ENCODE measurements around the gene SNED1. TPM values are rescaled to one million over a fixed set of nuclear protein-coding genes. Genes with fewer than 3 reads are reported as not detected.

SNED1 gene
- total RNA-seq, 1 donor from 2014 or later: 6.1 TPM

GRCh38 chr2:241002275-241003046, 4.0 kb downstream of the SNED1 start:
- Histone ChIP-seq H3K9me3 (replicated peaks) (peaks cover 30% of the 10 kb centered on the region), H3K4me3 (no peak overlapping the region), H3K27me3 (ENCODE audit: low read depth) (no peaks in the 10 kb centered on the region), H3K36me3 (peaks cover 40% of the 10 kb centered on the region), H3K27ac (replicated peaks) (no peak overlapping the region), H3K4me1 (peaks cover 38% of the 10 kb centered on the region)
- no peak for DNase-seq
- intact Hi-C loops (cut with micrococcal nuclease): no loop called here
- TF ChIP-seq, protein P1, sequence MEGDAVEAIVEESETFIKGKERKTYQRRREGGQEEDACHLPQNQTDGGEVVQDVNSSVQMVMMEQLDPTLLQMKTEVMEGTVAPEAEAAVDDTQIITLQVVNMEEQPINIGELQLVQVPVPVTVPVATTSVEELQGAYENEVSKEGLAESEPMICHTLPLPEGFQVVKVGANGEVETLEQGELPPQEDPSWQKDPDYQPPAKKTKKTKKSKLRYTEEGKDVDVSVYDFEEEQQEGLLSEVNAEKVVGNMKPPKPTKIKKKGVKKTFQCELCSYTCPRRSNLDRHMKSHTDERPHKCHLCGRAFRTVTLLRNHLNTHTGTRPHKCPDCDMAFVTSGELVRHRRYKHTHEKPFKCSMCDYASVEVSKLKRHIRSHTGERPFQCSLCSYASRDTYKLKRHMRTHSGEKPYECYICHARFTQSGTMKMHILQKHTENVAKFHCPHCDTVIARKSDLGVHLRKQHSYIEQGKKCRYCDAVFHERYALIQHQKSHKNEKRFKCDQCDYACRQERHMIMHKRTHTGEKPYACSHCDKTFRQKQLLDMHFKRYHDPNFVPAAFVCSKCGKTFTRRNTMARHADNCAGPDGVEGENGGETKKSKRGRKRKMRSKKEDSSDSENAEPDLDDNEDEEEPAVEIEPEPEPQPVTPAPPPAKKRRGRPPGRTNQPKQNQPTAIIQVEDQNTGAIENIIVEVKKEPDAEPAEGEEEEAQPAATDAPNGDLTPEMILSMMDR (IDR thresholded peaks at IDR 0.05; ENCODE audit: borderline replicate concordance): no peak

- Histone ChIP-seq H3K4me3 (no peak overlapping the region), H3K9me3 (replicated peaks) (peaks cover 30% of the 10 kb centered on the region), H3K36me3 (peaks cover 40% of the 10 kb centered on the region), H3K27me3 (ENCODE audit: low read depth) (no peaks in the 10 kb centered on the region), H3K4me1 (peaks cover 38% of the 10 kb centered on the region), H3K27ac (replicated peaks) (no peak overlapping the region)
- intact Hi-C loops (cut with micrococcal nuclease): no loop called here
- TF ChIP-seq, protein P1 (IDR thresholded peaks at IDR 0.05; ENCODE audit: borderline replicate concordance): no peak
- DNase-seq: no peak
These were observed 4.6 kb downstream of the SNED1 start for GRCh38 chr2:241003047-241003360.

GRCh38 chr2:241003369-241003768, 5.0 kb downstream of the SNED1 start:
- Histone ChIP-seq H3K27me3 (ENCODE audit: low read depth) (no peaks in the 10 kb centered on the region), H3K27ac (replicated peaks) (no peak overlapping the region), H3K9me3 (replicated peaks) (peaks cover 30% of the 10 kb centered on the region), H3K36me3 (peaks cover 40% of the 10 kb centered on the region), H3K4me1 (peaks cover 39% of the 10 kb centered on the region), H3K4me3 (no peak overlapping the region)
- no peak for DNase-seq
- TF ChIP-seq, protein P1 (IDR thresholded peaks at IDR 0.05; ENCODE audit: borderline replicate concordance): no peak
- intact Hi-C loops (cut with micrococcal nuclease): no loop called here

DNA sequence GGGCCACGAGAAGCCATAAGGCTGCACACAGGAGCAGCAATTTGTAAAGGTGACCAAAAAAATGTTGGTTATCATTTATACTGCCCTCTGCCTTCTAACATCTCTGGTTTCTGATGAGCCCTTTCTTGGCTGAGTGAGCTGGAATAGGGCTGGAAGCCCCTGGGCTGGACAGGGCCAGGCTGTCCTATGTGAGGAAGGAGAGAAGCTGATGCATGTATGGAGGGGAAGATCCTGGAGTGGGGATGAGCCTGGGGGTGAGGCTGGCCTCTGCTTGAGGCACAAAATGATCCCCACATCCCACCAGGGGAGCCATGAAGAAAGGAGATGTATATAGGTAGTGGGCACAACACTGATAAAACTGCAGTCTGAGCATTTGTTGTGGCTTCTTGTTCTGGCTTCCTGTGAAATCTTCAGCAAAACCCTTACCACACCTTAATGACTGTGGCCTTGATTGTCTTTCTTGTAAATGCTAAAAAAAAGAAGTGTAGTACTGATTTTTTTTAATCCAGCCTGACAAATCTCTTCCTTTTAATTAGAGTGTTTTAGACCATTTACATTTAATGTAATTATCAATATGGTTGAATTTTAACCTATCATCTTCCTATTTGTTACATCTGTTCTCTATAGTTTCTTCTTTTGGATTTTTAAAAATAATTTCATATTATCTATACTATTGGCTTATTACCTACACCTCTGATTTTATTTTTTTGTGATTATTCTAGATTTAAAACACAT, 5.6 kb downstream of the SNED1 start:
- H3K27me3 ChIP-seq (ENCODE audit: low read depth): no peaks in the 10 kb centered on the region
- no peak overlapping the region for H3K27ac ChIP-seq (replicated peaks)
- H3K36me3 ChIP-seq: peaks cover 40% of the 10 kb centered on the region
- DNase-seq: no peak
- peaks cover 45% of the 10 kb centered on the region for H3K4me1 ChIP-seq
- H3K4me3 ChIP-seq: no peak overlapping the region
- intact Hi-C loops (cut with micrococcal nuclease): no loop called here
- TF ChIP-seq, protein P1 (IDR thresholded peaks at IDR 0.05; ENCODE audit: borderline replicate concordance): no peak
- peaks cover 30% of the 10 kb centered on the region for H3K9me3 ChIP-seq (replicated peaks)

DNA sequence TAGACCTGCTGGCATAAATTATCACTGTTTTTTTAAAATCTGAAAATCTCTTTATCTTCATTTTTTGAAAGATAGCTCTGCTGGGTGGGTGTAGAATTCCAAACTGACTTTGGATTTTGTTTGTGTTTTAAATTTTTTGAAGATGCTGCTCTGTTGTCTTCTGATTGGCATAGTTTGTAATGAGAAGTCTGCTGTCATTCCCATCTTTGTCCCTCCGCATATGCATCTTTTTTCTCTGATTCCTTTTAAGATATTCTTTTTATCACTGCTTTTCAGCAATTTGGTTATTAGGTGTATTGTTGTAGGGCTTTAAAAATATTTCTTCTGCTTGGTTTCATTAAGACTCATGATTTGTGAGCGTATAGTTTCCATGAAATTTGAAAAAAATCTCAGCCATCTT, 7.2 kb downstream of the SNED1 start:
- H3K4me3 ChIP-seq: no peak overlapping the region
- no peak for DNase-seq
- intact Hi-C loops (cut with micrococcal nuclease): no loop called here
- H3K4me1 ChIP-seq: peaks cover 46% of the 10 kb centered on the region
- H3K36me3 ChIP-seq: peaks cover 40% of the 10 kb centered on the region
- TF ChIP-seq, protein P1 (IDR thresholded peaks at IDR 0.05; ENCODE audit: borderline replicate concordance): no peak
- no peak overlapping the region for H3K27ac ChIP-seq (replicated peaks)
- no peaks in the 10 kb centered on the region for H3K27me3 ChIP-seq (ENCODE audit: low read depth)
- H3K9me3 ChIP-seq (replicated peaks): peaks cover 30% of the 10 kb centered on the region

Measured in left ventricle myocardium inferior (tissue), 1 donor.